OCI-M1 (cell line): ENCODE data around the gene MGAT5.

ENCODE experiments used
- DNase-seq: peaks from one replicate; lab custom pipeline; 2025; lab: John Stamatoyannopoulos, UW

The MGAT5 gene

GRCh38 chr2:134277223-134277622 lies 23.4 kb downstream of the MGAT5 start:
- no peak for DNase-seq

- DNase-seq, result no peak
Measured at GRCh38 chr2:134278553-134278952, 24.7 kb downstream of the MGAT5 start.

- DNase-seq, result no peak
Measured at GRCh38 chr2:134279417-134279816, 25.5 kb downstream of the MGAT5 start.

- no peak for DNase-seq
Measured at GRCh38 chr2:134280231-134280630, 26.4 kb downstream of the MGAT5 start.

- no peak for DNase-seq
Measured at GRCh38 chr2:134280726-134281125, 26.9 kb downstream of the MGAT5 start.

- no peak for DNase-seq
Measured at GRCh38 chr2:134281815-134282419, 28.0 kb downstream of the MGAT5 start.

GRCh38 chr2:134282629-134283400 lies 28.9 kb downstream of the MGAT5 start:
- no peak for DNase-seq

- no peak for DNase-seq
Measured at GRCh38 chr2:134283661-134284060, 29.8 kb downstream of the MGAT5 start.

- DNase-seq, result no peak
Measured at GRCh38 chr2:134284119-134284670, 30.3 kb downstream of the MGAT5 start.

GRCh38 chr2:134287323-134287722 lies 33.5 kb downstream of the MGAT5 start:
- DNase-seq, result no peak

- no peak for DNase-seq
Measured at GRCh38 chr2:134288814-134289213, 34.9 kb downstream of the MGAT5 start.

- no peak for DNase-seq
Measured at GRCh38 chr2:134289225-134289624, 35.4 kb downstream of the MGAT5 start.

GRCh38 chr2:134290358-134290757 lies 36.5 kb downstream of the MGAT5 start:
- no peak for DNase-seq

- no peak for DNase-seq
Measured at GRCh38 chr2:134292514-134292913, 38.6 kb downstream of the MGAT5 start.

GRCh38 chr2:134293719-134294537 lies 40.1 kb downstream of the MGAT5 start:
- DNase-seq, result no peak

- peak; percentile 58 for DNase-seq
Measured at GRCh38 chr2:134294598-134294997, 40.7 kb downstream of the MGAT5 start.

- no peak for DNase-seq
Measured at GRCh38 chr2:134295441-134295840, 41.6 kb downstream of the MGAT5 start.

GRCh38 chr2:134296301-134296700 lies 42.4 kb downstream of the MGAT5 start:
- peak; percentile 25 for DNase-seq

- DNase-seq, result no peak
Measured at GRCh38 chr2:134299334-134299733, 45.5 kb downstream of the MGAT5 start.

- DNase-seq, result no peak
Measured at GRCh38 chr2:134300585-134300984, 46.7 kb downstream of the MGAT5 start.

GRCh38 chr2:134301099-134301927 lies 47.4 kb downstream of the MGAT5 start:
- DNase-seq, result no peak

GRCh38 chr2:134301928-134302260 lies 48.0 kb downstream of the MGAT5 start:
- no peak for DNase-seq
